CD4-positive, alpha-beta T cell treated with Interleukin-6 for 4 hours (primary cell): ENCODE data around the gene ERMAP.

Experiments
- DNase-seq: peaks from one replicate; pipeline ENCODE4 v3.0.0-alpha.2; 2020; ENCODE audit warnings: mixed read lengths

Gene ERMAP

DNA sequence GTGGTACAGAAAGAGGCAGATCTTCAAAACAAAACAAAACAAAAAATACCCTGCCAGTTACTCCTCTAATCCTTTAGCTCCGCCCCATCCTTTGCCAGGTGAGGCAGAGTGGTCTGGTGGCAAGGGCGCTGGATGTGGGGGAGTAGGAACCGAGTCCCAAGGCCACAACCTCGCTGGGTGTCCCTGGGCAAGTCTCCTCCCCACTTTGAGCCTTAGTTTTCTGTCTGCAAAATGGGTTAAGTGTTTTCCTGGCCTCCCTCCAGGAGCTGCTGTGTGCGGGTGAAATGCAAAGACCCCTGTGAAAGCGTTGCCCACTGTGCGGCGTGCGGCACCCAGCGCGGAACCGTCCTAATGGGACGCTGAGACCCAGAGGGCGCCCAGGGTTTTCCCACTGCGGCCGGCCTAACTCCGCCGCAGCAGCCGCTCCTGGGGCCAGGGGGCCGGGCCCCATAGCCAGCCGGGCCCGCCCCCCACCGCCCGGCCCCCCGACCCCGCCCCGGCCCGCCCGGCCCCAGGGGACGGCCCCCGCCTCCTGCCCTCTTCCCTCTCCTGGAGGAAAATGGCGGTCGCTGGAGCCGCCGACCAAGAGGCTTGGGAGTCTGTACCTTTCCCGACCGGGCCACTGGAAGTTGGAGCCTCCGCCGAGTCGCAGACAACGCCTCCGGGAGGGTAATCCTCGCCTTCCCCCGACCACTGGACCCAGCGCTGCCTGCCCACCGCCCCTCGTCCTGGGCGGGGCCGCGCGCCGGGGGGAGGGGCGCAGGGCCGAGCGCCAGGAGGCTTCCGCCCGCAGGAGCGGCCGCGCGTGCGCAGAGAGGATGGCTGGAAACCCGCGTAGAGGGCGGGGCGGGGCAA lies at the start of gene ERMAP, which contains the start of gene SVBP:
Gene ERMAP (plus strand): TSS at position 538 of the 855 bp plus-strand sequence. CDS start 13,327 bp downstream, outside the sequence.
Gene SVBP (minus strand): TSS at position 813 of the 855 bp plus-strand sequence. CDS start 853 bp downstream, outside the sequence.
- DNase-seq = peak; percentile 97

- no peak for DNase-seq
These were observed 49.4 kb upstream of the ERMAP start for GRCh38 chr1:42767510-42768000.

DNA sequence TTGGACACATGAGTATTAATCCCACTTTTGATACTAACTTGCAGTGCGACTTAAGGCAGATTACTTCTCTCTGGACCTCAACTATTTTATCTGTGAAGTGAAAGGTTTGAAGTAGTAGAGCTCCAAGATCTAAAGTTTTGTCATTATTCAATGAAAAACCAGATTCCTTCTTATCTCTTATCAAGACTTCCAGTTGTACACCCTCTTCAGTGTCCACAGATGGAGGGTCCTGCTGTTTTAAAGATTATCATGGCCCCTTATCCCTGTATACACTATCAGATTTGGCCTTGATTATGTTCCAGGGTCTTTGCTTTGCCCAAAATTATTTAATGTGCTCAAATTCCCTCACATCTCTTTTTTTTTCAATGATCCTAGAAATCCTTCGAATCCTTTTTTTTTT lies 48.8 kb upstream of the ERMAP start:
- no peak for DNase-seq

- DNase-seq = no peak
These were observed 47.1 kb upstream of the ERMAP start for GRCh38 chr1:42769811-42770210.

DNA sequence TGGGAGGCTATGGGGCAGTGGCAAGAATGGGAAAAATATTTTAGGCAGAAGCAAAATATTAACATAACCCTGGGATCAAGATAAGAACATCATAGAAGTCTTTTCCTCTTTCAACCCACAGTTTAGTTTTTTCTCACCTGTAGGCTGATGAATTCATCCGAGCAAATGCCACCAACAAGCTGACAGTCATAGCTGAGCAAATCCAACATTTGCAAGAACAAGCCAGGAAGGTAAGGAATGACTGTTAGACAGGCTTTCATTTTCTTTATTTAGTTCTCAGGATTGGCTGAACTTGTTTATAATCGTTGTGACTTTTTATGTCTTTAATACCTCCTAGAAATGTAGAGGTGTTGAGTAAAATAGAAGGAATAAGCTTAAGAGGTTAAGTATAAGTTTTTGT lies 43.5 kb upstream of the ERMAP start:
- no peak for DNase-seq

GRCh38 chr1:42774928-42775526 lies 41.9 kb upstream of the ERMAP start:
- DNase-seq = no peak

GRCh38 chr1:42776502-42776901 lies 40.4 kb upstream of the ERMAP start:
- no peak for DNase-seq

DNA sequence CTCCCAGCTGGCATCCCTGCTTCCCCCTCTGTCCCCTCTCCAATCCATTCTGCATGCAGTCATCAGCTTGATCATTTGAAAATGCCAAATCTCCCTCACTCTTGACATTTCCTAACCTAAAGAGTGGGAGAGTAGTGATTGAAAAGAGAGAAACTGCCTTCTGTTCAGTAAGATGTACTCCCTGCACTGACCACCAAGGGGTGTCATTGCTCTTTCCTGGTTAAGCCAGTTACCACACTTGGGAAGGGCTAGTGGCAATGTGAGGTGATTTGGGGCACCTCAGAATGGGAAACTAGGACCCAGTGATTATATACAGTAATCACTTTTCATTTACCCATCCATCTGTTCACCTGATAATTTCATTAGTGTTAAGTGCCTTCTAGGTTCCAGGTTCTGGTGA lies 39.1 kb upstream of the ERMAP start:
- DNase-seq = peak; percentile 41

- no peak for DNase-seq
These were observed 37.2 kb upstream of the ERMAP start for GRCh38 chr1:42779725-42780124.

- no peak for DNase-seq
These were observed 36.7 kb upstream of the ERMAP start for GRCh38 chr1:42780176-42780575.

DNA sequence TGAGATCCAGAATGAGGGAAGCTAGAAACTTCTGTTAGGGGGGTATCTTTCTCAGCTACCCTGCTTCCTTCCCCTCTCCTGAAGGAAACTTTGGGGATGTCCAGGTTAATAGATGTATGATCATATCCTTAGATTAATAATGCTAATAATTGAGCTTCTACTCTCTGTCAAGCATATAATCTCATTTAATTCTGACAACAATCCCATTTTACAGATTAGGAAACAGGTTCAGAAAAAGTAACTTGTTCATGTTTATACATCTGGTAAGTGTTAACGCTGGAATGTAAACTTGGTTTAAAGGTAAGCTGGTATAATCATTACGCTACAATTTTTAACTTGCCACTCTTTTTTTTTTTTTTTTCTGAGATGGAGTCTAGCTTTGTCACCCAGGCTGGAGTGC lies 33.8 kb upstream of the ERMAP start:
- DNase-seq = no peak

DNA sequence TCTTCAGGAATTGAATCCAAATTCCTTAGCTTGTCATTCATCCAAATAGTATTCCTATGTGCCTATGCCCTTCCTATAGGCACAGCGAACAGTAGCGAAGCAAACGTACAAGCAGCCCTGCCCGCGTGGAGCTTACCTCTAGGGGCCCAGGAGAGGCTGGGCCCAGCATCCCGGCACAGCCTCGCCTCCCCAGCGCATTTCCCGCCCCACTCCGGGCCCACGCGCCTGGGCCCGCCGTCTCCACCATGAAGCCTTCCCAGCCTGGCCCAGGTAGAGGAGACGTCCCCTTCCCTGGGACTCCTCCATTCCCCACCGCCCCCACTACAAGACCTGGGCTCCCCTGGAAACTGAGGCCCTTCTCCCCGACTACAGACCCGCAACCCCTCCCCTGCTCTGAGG lies 32.4 kb upstream of the ERMAP start:
- DNase-seq = no peak

- DNase-seq = peak; percentile 69
These were observed 31.8 kb upstream of the ERMAP start, which contains the start of gene TMEM269 for GRCh38 chr1:42784946-42785693. Gene TMEM269, plus strand, starts transcription at chr1:42784991. Its CDS starts 4,903 bp downstream, at chr1:42789894.

- DNase-seq = no peak
These were observed 30.8 kb upstream of the ERMAP start for GRCh38 chr1:42786097-42786496.

DNA sequence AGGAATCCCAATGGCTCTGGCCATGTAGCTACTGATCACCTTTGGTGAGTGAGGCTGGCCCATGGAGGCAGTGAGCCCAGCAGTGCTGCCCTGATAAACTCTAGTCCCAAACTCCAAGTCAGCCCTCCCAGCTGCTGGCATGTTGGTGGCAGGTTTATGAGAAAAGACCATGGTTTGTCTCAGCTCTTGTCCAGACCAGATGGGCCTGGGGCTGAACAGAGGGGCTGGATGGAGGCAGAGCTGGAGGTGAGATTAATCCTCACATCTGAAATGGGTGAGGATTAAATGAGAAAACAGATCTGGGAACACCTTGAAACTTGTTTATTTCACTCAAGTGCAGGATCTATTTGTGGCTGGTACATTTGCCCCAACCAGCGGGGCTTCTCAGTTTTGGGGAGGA lies 28.9 kb upstream of the ERMAP start:
- no peak for DNase-seq

- DNase-seq = no peak
These were observed 23.1 kb upstream of the ERMAP start for GRCh38 chr1:42793824-42794223.

- no peak for DNase-seq
These were observed 19.5 kb upstream of the ERMAP start for GRCh38 chr1:42797414-42797813.

DNA sequence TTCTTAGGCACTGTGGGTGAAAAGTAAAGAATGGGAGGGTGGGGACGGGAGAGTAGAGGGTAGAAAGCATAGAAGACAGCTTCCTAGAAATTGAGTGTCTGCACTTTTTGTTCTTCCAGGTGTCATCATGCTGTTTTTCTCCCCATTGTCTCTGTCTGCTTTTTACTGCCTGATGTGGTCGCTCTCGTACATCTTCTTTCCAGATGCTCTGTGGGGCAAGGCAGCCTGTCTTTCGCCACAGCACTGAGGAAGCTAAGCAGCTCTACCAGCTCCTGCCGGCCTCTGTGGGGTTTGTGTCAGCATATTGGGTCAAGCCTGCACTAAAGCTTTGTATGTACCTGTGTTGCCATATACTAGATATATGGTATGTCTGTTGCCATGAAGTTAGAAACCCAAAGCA lies 18.9 kb upstream of the ERMAP start:
- DNase-seq = no peak

DNA sequence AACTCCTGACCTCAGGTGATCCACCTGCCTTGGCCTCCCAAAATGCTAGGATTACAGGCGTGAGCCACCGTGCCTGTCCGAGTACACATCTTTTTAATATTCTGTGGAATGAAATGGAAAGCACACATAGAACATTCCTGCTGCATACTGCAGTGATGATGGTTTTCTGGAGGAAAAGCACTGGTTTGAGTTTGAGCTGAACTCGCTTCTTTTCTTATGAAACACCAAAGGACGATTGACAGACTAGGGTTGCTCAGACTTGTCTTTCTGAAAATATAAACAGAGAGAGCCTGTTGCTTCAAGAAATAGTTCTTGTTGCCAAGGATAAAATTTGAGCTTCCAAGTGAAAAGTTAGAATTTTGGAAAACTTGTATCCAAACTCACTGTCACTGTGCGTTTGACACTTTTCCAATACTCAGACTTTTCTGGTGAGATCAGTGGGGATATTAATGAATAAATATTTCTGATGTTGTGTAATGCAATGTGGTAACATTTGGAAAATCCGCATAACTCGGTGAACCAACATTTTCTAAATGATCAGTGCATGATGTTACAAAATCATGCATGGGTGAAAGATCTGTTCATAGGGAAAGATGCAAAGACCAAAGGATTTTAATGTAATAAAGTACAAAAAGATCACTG lies 15.0 kb upstream of the ERMAP start:
- no peak for DNase-seq

DNA sequence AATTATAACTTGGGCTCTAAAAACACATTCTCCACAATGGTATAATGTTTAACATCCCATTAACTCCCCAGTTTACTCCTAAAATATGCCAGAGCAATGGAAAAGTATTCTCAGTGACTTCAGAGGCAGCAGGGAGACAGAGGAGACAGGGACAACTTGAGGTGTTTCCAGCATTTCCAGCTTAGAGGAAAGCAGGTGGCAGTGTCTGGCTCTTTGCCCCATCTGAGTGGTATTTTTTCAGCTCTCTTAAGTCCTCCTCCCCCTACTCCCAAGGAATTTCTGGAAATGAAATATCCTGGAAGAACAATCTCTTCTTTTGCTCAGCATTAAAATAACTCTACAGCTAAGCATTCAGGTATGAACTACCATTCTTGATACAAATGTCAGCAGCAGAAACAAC lies 10.8 kb upstream of the ERMAP start:
- DNase-seq = no peak

DNA sequence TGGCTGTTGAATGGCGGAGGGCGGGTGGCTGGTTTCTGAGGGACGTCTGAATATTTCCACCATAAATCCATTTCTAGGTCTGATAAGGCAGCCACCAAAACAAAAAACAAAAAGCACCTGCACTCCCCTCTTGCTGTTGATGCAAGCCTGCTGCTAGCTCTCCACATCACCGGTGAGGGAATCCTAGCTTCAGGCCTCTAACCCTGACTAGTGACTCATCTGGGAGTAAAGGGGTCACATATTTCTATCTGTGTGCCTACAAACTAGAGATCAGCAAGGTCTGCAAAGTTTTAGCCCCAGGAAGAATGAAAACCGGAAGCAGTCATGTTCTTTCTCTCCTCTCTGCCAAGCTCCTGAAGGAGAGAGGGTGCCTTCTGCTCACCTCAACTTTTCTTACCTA lies 10.3 kb upstream of the ERMAP start:
- DNase-seq = no peak

DNA sequence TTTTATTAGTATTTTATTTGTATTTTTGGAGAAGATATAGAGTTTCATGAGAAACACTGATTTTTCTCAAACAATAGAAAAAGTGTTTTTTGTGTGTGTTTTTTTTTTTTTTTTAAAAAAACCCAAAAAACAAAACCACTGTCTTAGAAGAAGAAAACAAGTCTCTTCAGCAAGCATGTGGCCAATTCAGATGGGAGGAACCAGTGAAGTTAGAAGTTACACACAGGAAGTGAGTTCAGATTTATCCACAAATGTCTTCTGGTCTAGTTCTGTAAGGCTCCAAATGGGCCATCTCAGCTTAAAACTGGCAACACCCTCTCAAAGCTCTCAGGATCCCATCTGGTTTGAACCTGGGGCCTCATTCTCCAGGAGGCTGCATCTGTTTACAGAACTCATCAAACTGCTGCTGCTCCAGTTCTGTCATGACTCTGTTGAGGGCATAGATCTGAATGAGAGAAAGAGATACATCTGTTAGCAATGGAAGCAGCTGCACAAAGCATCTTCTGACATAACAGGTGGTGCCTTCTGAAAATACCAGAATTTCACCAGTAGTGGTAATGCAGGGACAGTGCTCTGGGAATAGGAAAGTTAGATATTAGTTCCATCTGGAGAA lies 9.8 kb upstream of the ERMAP start:
- no peak for DNase-seq
